Vagina (tissue), 2 donors: ENCODE measurements around the gene RIPOR3. TPM values are rescaled to one million over a fixed set of nuclear protein-coding genes. Genes with fewer than 3 reads are reported as not detected.
"Not testable (repeated sequence)": the region's sequence is repeated elsewhere in the genome, so short reads cannot be mapped to it uniquely, and the experiment has no call there.

Source experiments
- DNase-seq, 2 donors: peaks; one replicate each; pipeline ENCODE4 v3.0.0-alpha.2; 2017; ENCODE audit errors: extremely low spot score in 2 of 2
- H3K27ac ChIP-seq: fragments of 200-600 bp; sonication (generic); one replicate; pipeline ENCODE4 v1.5.1; 2019
- H3K27me3 ChIP-seq: fragments of 200-600 bp; sonication (generic); one replicate; pipeline ENCODE4 v1.5.1; 2019
- H3K36me3 ChIP-seq, 2 donors: fragments of 200-600 bp; sonication (generic); one replicate each; pipeline ENCODE4 v1.5.1; 2017 to 2019
- H3K4me1 ChIP-seq: fragments of 200-600 bp; sonication (generic); one replicate; pipeline ENCODE4 v1.5.1; 2019
- H3K4me3 ChIP-seq, 2 donors: fragments of 200-600 bp; sonication (generic); 1 replicate in 1 of 2; 2 replicates in 1 of 2; pipeline ENCODE4 v1.5.1; 2016 to 2019
- H3K9me3 ChIP-seq: fragments of 200-600 bp; sonication (generic); one replicate; pipeline ENCODE4 v1.5.1; 2019
- POLR2A ChIP-seq, 2 donors: fragments of 450-650 bp; IDR thresholded peaks; one replicate each; pipeline ENCODE4 v1.6.1; 2017; ENCODE audit warnings: antibody characterized with exemption in 2 of 2, mild to moderate bottlenecking in 2 of 2, moderate library complexity in 2 of 2
- POLR2AphosphoS5 ChIP-seq, 2 donors: sonication (generic); formaldehyde crosslinking; IDR thresholded peaks; one replicate each; pipeline ENCODE4 v1.9.0; 2017; ENCODE audit warnings: antibody characterized with exemption in 2 of 2, mild to moderate bottlenecking in 2 of 2, low read depth in 1 of 2; ENCODE audit not compliant: insufficient read depth in 1 of 2
- intact Hi-C: fragments of 100-400 bp; cut with DNase I; formaldehyde crosslinking; loops from one replicate; pipeline ENCODE4 v1.15.1; 2023
- total RNA-seq: library from RNA; depleted of rRNA; stranded (reverse); fragments of >200 nt; gene quantifications from one replicate; pipeline ENCODE4 v1.2.3, GENCODE V29; 2016
- TF ChIP-seq, protein P1 (sequence below), 3 experiments: fragments of 450-650 bp in 2 of 3; fragments of 200-600 bp in 1 of 3; sonication (generic) in 1 of 3; IDR thresholded peaks; one replicate each; pipeline ENCODE4 v1.5.1; 2017 to 2019; ENCODE audit warnings: antibody characterized with exemption in 3 of 3, mild to moderate bottlenecking in 2 of 3, moderate library complexity in 2 of 3

Gene RIPOR3
- total RNA-seq, 1 donor from 2014 or later: 38.1 TPM

DNA sequence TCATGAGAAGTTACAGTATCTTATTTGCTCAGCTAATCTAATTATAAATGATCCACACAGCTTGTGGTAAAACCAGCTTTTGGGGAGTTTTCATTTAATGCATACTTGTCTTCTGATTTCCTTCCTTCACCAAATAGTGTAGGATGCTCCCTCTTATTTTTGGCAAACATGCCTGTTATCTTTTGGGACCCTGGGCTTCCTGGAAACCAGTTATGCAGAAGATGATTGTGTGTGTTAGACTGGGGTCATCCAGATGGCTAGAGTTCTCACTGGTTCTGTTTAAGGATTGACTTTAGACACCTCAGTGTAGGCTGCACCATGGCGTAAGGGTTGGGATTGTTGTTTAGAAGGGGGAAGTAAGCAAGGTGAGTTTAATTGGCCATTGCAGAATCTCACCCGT is 119.9 kb downstream of the RIPOR3 start:
- TF ChIP-seq, protein P1, sequence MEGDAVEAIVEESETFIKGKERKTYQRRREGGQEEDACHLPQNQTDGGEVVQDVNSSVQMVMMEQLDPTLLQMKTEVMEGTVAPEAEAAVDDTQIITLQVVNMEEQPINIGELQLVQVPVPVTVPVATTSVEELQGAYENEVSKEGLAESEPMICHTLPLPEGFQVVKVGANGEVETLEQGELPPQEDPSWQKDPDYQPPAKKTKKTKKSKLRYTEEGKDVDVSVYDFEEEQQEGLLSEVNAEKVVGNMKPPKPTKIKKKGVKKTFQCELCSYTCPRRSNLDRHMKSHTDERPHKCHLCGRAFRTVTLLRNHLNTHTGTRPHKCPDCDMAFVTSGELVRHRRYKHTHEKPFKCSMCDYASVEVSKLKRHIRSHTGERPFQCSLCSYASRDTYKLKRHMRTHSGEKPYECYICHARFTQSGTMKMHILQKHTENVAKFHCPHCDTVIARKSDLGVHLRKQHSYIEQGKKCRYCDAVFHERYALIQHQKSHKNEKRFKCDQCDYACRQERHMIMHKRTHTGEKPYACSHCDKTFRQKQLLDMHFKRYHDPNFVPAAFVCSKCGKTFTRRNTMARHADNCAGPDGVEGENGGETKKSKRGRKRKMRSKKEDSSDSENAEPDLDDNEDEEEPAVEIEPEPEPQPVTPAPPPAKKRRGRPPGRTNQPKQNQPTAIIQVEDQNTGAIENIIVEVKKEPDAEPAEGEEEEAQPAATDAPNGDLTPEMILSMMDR (IDR thresholded peaks at IDR 0.05): no peak
- TF ChIP-seq POLR2A (IDR thresholded peaks at IDR 0.05): no peak
- no peak for TF ChIP-seq POLR2AphosphoS5 (IDR thresholded peaks at IDR 0.05; ENCODE audit: insufficient read depth in 1 of 2, low read depth in 1 of 2)
- Histone ChIP-seq H3K27ac (no peak overlapping the region), H3K4me1 (peaks cover 27% of the 10 kb centered on the region), H3K4me3 (no peak overlapping the region), H3K9me3 (no peaks in the 10 kb centered on the region), H3K36me3 (peaks cover 0 to 23% of the 10 kb centered on the region in 2 donors), H3K27me3 (no peaks in the 10 kb centered on the region)
- no peak for DNase-seq
- intact Hi-C loops: no loop called here

DNA sequence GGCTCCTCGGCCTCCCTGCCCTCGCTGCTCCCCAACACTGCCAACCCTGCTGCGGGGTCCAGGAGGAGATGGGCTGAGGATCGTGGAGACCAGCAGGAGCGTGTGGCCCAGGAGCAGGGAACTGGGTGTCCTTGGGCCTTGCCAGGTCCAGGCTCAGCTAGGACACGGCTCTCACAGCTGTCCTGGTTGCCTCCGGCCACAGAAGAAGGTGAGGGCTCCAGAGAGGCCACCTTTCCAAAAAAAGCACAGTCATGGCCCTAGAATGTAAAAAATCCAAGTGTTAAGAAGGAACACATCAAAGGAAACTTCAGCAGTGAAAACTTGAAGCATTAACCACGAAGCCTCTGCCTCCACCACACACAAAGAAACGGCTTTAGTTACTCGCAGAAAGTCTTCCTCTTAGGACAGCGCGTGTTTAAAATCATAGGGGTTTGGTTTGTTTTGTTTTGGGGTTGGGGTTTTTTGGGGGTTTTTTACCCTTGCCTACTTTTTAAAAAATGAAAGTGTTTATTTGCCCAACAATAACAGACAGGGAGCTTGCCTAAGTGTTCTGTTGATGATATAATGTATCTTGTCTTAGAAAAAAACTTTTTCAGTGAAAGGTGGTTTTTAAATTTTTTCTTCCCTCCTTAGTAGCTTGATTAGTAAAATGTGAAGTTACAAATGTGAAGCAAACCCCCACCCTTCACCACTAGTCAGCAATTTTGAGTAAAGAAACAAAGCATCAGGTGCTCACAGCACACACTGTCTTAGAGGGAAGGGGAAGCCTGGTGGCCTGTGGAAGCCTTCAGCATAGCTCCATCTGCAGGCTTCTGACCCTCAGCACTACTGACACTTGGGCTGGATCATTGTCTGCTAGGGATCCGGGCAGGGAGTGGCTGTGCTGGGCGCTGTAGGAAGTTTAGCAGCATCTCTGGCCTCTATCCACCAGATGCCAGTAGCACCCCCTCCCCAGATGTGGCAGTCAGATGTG is 121.2 kb downstream of the RIPOR3 start:
- H3K27me3 ChIP-seq: no peaks in the 10 kb centered on the region
- H3K4me3 ChIP-seq: no peak overlapping the region
- H3K27ac ChIP-seq: no peak overlapping the region
- intact Hi-C loops: no loop called here
- no peak for DNase-seq
- peaks cover 39% of the 10 kb centered on the region for H3K4me1 ChIP-seq
- no peaks in the 10 kb centered on the region for H3K9me3 ChIP-seq
- H3K36me3 ChIP-seq: peaks cover 0 to 20% of the 10 kb centered on the region in 2 donors
- TF ChIP-seq POLR2AphosphoS5 (IDR thresholded peaks at IDR 0.05; ENCODE audit: insufficient read depth in 1 of 2, low read depth in 1 of 2) (no peak), POLR2A (IDR thresholded peaks at IDR 0.05) (no peak)
- TF ChIP-seq, protein P1 (IDR thresholded peaks at IDR 0.05): no peak

DNA sequence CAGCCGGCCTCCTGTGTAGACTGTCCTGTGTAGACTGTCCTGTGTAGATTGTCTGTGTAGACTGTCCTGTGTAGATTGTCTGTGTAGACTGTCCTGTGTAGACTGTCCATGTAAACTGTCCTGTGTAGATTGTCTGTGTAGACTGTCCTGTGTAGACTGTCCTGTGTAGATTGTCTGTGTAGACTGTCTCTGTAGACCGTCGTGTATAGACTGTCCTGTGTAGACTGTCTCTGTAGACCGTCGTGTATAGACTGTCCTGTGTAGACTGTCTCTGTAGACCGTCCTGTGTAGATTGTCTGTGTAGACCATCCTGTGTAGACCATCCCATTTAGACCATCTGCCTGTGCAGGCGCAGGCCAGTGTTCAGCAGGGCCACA is 121.9 kb downstream of the RIPOR3 start:
- intact Hi-C loops, H3K27ac ChIP-seq, H3K27me3 ChIP-seq, H3K4me3 ChIP-seq, DNase-seq, H3K9me3 ChIP-seq: not testable (repeated sequence)
- Histone ChIP-seq H3K4me1 (peaks cover 46% of the 10 kb centered on the region), H3K36me3 (peaks cover 0 to 18% of the 10 kb centered on the region in 2 donors)

DNA sequence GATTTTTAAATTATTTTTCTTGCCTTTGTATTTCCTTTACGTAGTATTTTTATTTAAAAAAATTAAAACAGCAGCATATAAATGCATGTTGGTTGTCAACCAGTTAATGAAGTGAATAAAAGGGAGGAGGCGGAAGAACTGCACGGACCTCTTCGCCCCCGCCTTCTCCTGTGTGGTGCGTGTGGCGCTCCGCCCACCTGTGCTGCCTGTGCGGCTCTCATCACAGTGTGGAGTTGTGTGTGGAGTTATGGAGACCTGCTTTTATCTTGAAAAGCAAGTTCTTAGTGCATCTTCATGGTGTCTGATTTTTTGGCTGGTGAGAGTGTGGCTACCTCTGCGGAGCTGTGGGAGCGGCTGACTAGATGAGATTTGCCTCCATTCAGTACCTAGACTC is 122.8 kb downstream of the RIPOR3 start:
- DNase-seq: no peak
- Histone ChIP-seq H3K27me3 (no peaks in the 10 kb centered on the region), H3K4me1 (peaks cover 45% of the 10 kb centered on the region), H3K36me3 (peaks cover 0 to 15% of the 10 kb centered on the region in 2 donors), H3K9me3 (no peaks in the 10 kb centered on the region), H3K27ac (no peak overlapping the region), H3K4me3 (no peak overlapping the region)
- TF ChIP-seq POLR2AphosphoS5 (IDR thresholded peaks at IDR 0.05; ENCODE audit: insufficient read depth in 1 of 2, low read depth in 1 of 2): no peak
- no peak for TF ChIP-seq POLR2A (IDR thresholded peaks at IDR 0.05)
- TF ChIP-seq, protein P1 (IDR thresholded peaks at IDR 0.05): no peak
- intact Hi-C loops: no loop called here

DNA sequence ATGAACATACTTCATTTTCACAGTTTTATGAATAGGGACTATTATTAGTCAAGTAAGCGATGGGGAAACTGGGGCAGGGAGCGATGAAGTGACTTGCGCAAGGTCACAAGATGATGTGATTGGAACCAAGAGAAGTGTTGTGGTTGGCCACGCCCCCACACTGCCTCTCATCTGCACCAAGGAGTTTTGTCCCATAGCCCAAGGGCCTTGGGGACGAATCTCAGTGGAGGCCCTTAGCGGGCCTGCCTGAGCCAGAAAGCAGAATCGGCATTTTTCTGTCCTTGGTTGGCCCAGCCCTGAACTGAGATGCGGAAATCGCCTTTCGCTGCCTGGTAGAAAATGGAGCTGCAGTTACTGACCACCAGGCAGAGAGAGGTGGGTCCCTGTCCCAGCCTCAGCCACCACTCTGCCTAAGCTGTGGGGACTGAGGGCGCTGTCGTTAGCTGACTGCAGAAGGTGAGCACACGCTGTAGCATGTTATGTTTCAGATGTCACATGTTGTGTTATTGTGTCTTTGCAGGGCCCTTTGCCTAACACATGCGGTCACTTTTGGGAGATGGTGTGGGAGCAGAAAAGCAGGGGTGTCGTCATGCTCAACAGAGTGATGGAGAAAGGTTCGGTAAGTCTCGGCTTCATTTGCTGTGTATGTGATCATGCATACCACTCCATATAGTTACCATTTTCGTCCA is 123.3 kb downstream of the RIPOR3 start:
- TF ChIP-seq, protein P1 (IDR thresholded peaks at IDR 0.05): no peak
- TF ChIP-seq POLR2AphosphoS5 (IDR thresholded peaks at IDR 0.05; ENCODE audit: insufficient read depth in 1 of 2, low read depth in 1 of 2): no peak
- no peak for DNase-seq
- H3K4me1 ChIP-seq: peaks cover 40% of the 10 kb centered on the region

More for the DNA sequence above, 123.3 kb downstream of the RIPOR3 start:
- intact Hi-C loops: no loop called here
- H3K36me3 ChIP-seq: peaks cover 0 to 15% of the 10 kb centered on the region in 2 donors
- no peaks in the 10 kb centered on the region for H3K27me3 ChIP-seq
- no peaks in the 10 kb centered on the region for H3K9me3 ChIP-seq
- H3K27ac ChIP-seq: no peak overlapping the region
- no peak overlapping the region for H3K4me3 ChIP-seq
